CD4-positive, alpha-beta T cell treated with Interferon alpha-2 for 1 hour (primary cell): ENCODE results near the gene GJD4.

Experiments used
- DNase-seq, 2 donors: peaks; one replicate each; pipeline ENCODE4 v3.0.0-alpha.2; 2020 to 2022

The GJD4 gene

DNA sequence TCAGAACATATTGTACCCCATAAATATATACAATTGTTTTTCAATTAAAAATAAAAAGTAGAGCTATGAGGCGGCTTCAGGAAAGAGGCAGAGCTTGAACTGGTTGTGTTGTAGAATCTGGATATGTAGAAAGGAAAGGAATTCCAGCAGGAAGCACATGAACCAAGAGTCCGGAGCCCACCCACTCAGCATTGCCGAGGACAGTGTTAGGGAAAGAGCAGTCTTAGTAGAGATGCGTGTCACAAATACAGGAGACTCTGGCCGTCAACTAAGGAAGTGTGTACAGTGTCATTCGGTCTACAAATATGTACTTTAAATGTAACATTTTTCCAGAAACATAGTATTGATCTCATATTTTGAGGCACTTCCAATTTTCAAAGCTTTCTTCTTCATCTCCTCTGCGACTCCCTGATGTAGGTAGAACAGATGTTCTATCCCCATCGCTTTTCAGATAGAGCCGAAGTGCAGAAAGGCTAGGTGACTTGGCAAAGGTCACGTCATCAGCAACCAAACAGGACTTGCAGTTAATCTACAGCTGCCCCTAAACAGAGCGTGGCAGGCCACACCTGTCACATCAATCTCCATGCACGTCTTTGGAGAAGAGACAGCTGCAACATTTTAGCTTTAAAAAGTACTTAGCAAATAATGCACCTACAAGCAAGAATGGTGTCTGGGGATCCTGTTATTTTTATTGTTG lies 25.3 kb upstream of the GJD4 start:
- DNase-seq = no peak

DNA sequence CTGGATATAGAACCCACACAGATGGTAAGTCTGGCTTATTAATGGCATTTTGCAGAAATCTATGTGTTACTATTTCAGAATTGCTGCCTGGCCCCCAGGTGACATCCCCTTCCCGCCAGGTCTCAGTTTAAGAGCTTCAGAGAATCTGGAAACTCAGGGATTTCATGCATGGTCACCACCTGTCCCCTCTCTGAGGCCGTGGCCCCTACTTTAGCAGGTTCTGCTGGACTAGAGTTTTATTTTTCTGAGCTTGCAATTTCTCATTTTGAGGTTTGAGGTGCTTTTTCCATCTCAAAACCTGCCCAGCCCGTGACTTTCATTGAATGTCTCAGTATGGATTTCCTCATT lies 24.7 kb upstream of the GJD4 start:
- no peak for DNase-seq

DNA sequence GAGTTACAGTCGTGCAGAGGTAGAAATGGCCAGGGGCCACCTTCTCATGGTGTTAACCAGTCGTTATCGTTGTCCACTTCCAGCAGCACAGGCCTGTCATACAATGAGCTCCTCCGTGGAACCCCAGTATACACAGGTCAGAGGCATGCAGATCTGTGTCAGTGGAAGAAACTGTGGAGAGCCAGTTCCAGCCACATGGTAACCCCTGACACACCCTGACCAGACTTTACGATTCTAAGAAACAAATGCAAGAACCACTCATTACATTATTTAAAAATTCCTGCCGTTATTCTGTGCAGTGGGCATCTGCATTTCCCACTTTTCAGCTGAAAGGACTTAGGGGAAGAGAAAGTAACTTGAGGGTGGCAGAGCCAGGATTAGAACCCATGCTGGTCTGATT lies 23.5 kb upstream of the GJD4 start:
- DNase-seq = no peak

DNA sequence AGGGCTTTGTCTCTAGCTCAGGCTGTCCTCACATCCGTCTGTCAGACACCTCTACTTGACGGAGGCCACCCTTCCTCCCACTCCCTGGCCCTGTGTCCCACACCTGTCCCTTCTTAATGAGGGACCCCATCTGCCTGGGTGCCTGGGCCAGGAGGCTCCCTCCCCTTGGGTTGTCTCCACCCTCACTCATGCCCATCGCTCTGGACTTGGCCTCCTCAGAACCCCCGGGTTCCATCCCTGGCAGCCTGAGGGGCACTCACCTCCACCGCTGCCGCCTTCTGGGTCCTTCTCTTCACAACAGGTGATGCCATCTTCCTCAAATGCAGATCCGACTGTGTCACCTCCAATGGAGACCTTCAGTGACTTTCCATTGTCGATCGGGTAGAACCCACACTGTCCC lies 20.2 kb upstream of the GJD4 start:
- no peak for DNase-seq

DNA sequence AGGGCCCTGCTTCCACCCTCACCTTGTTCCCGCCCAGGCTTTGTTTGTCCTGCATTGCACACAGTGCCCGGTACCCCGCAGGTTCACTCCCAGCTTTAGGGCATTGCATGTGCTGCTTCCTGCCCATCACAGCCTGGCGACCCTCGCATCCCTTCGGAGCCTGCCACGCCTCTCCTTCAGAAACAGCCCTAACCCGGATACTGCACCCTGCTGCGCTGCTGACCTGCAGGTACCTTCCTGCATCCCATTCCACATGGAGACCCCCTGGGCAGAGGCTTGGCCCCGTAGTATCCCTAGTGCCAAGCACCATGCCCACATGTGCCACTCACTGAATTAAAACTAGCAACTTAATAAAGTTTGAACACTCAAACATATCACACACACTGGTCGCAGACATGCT lies 19.8 kb upstream of the GJD4 start:
- DNase-seq = no peak

DNA sequence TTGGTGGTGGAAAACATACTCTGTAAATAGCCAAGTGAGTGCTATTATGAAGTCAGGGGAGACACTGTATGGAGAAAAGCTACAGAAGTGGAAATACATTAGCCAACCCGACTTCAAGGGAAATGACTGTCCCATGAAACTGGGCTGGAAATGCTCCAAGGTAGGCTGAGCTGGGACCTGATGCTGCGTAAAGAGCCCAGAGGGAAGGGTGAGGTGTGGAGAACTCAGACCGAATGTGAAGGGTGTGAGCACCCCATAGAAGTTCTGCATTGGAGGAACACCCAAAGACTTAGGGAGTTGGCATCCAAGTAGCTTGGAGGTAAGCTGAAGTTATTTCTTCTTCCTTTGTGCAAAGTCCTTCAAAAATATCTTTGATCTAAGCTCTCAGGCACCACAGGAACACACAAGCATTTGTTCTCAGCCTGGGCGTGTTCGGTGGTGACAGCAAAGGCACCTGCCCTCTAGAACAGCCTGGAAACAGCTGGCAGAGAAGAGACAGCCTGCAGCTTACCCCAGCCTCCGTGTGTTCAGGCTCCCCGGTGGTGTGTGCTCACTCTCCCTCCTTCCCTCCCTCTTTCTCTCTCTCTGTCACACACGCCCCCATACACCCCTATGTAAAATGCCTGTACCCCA lies 19.1 kb upstream of the GJD4 start:
- DNase-seq = no peak

DNA sequence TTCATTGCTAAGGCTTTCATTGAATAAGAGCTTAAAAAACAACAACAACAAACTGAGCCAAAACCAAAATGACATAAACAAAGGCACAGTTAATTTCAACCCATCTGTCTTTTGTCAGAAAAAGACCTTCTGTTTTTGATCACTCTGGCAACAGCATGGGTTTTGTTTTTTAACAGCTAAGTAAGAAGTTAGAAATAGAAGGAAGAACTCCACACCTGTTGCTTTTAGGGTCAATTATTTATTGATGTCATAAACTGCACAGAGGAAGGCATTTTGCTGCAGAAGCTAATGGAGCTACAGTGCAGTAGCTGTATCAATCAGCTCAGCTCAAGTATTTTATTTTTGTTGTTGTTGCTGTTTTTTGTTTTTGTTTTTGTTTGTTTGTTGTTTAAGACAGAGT lies 16.3 kb upstream of the GJD4 start:
- DNase-seq = no peak

DNA sequence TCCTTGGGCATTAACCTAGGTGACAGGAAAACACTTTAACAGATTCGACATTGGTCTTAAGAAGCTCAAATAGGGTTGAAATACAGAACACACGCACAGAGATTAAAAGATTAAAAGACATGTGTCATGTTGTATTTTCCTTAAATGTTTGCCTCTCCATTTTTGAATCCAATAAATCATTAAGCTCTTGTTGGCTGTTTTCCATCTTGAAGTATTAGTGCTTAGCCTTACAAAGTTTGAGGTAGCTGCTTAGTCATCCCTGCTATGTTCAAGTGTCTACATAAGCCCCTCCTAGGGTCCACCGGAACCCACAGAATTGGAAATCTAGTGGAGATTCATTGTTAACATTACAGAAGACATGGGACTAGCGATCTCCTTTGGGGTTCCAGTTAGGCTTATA lies 12.7 kb upstream of the GJD4 start:
- no peak for DNase-seq

DNA sequence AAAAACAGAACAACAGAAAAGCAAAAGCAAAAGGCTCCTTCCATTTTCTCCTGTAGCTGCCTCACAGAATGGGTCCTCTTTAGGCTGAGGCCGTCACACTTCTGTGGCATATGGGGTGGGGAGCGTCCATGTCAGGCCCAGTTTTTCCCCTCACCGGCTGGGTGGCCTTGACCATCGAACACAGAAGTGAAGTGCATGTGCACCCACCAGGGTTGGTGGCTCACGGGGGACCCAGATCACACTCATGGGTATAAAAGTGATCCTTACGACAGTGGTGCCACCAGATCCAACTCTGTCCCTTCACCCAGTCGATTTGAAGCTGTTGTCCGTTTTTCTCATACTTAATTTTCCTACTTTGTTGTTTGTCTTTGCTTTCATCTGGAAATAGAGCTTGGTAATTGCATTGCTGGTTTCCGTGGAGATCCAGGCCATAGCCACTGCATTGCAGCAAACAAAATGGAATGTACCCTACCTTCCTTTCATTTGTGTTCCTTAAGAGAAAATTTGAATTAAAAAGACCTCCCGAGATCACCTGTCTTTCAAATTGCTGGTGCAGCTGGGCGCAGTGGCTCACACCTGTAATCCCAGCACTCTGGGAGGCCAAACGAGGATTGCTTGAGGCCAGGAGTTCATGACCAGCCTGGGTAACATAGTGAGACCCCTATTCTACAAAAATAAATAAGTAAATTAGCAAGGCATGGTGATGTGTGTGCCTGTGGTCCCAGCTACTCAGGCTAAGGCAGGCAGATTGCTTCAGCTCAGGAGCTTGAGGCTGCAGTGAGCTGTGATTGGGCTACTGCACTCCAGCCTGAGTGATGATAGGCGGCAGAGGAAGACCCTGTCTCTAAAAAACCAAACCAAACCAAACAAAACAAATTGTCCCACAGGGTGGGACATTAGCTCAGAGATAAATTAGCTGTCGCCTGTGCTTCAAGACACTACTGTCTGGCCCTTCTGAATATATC lies 10.7 kb upstream of the GJD4 start:
- DNase-seq = no peak

DNA sequence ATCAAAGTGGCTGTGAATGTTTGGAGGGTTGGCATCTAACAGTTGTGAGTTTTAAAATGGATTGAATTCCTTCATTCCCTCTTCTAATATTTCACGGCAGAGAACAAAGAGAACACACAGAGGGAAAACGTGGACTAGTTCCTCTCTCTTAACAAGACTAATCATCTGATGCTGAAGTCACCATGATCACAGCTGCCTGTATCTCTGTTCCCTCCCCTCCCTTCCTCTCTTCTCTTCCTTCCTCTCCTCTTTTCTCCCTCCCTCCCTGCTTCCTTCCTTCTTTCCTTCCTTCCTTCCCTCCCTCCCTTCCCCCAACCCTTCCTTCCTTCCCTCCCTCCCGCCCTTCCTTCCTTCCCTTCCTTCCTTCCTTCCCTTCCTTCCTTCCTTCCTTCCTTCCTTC lies 10.0 kb upstream of the GJD4 start:
- no peak for DNase-seq

DNA sequence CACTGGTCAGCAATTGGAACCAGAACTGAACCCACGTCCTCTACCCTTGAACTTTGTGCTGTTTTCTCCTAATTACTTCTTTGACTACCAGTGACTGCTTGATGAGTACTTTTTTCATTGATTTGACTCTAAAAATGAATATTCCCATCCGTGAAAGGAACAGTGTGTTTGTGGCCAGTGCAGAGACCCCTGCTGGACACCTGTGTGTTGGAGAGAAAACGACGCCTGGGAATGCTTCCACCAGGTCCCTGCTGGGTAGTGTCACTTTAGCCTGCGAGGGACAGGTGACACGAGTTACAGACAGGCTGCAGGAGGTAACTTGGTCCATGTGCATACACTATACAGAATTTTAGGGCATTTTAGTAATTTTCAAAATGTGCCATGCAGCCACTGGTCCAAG lies 6.8 kb upstream of the GJD4 start:
- DNase-seq = no peak

DNA sequence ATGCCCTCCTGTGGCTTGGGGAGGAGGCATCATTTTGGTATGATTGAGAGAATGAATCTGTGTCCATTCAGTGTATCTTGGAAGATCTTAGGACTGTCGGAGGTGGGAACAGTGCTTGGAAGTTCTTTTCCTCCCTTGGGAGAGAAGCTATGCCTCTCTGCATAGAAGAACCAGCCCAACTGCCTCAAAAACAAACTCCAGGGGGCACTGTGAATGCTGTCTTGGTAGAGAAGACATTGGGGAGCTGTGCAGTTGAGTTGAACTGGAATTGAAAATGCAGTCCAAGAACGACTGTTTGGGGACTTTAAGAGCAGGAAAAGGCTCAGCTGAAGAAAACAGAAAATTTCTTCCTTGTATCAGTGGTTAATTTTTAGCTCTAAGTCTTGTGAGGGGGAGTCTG lies 4.9 kb upstream of the GJD4 start:
- DNase-seq = no peak

DNA sequence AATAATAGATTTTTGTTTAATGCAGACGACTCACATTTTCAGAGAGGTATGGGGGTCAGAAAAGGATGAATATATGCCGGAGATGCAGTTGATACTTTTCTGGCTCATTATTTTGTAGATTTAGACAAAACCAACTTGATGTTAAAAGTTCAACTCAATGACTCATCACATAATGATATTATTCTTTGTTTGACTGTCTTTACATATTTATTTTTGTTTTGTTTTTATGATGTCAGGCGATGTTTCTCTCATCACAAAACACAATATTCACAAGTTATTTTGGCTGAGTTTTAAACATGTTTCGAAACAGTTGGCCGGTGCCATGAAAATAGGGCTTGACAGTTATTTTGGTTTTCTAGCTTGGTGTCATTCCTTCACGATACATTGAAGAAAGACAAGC lies 1.3 kb downstream of the GJD4 start:
- no peak for DNase-seq

DNA sequence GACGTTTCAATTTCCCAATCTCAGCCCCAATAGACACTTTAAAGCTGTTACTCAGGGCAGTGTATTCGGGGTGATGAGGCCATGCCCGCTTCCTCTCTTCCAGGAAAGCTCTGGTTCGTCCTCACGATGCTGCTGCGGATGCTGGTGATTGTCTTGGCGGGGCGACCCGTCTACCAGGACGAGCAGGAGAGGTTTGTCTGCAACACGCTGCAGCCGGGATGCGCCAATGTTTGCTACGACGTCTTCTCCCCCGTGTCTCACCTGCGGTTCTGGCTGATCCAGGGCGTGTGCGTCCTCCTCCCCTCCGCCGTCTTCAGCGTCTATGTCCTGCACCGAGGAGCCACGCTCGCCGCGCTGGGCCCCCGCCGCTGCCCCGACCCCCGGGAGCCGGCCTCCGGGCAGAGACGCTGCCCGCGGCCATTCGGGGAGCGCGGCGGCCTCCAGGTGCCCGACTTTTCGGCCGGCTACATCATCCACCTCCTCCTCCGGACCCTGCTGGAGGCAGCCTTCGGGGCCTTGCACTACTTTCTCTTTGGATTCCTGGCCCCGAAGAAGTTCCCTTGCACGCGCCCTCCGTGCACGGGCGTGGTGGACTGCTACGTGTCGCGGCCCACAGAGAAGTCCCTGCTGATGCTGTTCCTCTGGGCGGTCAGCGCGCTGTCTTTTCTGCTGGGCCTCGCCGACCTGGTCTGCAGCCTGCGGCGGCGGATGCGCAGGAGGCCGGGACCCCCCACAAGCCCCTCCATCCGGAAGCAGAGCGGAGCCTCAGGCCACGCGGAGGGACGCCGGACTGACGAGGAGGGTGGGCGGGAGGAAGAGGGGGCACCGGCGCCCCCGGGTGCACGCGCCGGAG lies 2.6 kb downstream of the GJD4 start:
- no peak for DNase-seq

DNA sequence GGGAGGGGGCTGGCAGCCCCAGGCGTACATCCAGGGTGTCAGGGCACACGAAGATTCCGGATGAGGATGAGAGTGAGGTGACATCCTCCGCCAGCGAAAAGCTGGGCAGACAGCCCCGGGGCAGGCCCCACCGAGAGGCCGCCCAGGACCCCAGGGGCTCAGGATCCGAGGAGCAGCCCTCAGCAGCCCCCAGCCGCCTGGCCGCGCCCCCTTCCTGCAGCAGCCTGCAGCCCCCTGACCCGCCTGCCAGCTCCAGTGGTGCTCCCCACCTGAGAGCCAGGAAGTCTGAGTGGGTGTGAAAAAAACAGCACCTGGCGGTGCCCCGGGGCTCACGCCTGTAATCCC lies 3.2 kb downstream of the GJD4 start:
- DNase-seq = no peak

DNA sequence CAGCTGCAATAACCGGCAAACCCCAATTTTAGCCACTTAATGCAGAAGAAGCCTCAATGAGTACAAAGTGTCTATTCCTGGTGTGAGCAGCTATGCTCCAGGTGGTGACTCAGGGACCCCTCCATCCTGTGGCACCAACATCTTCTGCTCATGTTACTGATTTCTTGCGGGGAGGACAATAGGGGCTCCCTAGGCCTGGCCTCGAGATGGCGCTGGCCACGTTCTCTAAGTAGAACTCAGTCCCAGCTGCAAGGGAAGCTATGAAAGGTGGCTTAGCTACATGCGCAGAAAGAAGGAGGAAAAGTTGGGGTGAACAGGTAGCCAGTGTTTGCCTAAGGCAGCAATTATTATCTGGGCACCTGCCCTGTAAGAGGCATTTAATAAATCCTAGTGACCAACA lies 6.6 kb downstream of the GJD4 start:
- DNase-seq = no peak

DNA sequence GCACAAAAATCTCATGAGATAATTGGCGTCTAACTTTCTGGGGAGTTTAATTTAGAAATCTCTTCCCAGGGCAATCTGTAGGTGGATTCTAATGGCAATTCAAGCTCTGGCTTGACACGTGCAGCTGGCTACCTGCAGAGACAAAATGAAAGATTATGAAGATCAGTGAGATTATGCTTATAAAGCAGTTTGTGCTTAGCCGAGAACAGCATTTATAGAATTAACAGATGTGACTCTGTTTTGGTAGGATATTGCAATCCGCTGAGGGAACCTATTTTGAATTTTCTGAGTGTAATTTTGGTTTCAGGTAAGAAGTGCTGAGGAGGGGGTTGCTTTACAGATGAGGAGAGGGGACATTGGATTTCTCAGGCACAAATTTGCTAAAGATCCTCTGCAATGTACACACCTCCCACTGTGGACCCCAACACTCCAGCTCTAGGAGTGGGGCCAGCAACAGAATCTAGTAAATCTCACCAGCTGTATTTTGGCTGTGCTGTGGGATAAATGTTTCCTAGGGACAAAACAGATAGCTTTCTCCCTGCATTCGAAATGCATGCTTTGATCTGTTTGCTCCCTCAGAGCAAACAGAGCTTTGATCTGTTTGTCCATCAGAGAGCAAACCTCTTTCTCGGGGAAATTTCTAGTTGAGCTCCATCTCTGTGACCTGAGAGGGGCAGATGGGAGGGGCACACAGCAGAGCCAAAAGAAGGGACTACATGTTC lies 7.4 kb downstream of the GJD4 start:
- no peak for DNase-seq

DNA sequence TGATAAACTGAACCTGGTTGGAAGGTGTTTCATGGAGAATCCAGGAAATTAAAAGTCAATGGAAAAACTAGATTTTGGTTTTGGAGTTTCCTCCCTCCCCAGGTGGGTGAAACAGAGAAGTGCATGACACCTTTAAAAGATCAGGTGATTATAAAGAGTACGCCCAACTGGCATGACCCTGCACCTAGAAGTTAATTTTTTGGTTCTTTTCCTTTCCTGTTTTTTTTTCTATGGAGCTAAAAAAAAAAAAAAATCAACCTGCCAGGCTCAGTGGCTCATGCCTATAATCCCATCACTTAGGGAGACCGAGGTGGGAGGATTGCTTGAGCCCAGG lies 7.9 kb downstream of the GJD4 start:
- no peak for DNase-seq

DNA sequence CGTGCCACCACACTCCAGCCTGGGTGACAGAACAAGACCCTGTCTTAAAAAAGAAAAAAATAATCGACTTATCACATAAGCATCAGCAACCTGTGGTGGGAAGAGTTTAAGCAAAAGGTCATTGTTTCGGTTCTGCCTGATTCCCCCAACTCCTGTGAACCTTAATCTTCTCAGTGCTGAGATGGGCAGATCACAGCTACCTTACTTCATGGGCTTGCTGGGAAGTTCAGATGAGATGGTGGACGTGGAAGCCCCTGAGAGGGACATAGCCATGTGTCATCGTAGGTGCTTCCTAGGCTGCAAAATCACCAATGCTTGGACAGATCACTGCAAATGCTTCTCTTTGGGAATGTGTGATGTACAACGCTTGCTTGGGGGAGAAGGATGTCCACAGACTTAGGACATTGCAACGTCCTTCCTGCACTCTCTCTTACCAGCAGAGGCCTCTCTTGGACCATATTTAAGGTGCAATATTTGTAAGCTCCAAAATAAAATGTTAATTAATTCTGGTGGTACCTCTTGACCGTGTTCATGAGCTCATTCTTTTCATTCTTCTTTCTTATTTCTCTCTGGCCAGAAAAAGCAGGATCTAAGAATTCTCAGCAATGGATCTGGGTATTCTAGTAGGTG lies 8.6 kb downstream of the GJD4 start:
- DNase-seq = no peak

DNA sequence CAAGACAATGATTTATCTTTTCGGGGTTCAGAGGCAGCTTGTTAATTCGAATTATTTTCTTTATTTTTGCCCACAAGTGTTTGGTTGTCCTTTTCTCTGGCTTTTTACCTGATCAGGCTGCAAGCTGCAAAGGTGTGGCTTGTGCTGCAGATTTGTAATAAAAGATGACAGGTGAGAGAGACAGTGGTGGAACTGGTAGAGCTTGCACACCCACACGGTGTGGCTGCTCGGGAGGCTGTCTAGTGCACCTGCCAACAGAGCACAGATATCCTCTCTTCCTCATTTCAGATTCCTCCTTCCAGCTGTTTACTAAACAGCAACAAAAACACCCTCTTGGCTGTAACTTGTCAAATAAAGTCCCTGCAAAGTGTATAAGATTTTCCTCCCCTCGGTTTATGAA lies 9.2 kb downstream of the GJD4 start:
- no peak for DNase-seq

DNA sequence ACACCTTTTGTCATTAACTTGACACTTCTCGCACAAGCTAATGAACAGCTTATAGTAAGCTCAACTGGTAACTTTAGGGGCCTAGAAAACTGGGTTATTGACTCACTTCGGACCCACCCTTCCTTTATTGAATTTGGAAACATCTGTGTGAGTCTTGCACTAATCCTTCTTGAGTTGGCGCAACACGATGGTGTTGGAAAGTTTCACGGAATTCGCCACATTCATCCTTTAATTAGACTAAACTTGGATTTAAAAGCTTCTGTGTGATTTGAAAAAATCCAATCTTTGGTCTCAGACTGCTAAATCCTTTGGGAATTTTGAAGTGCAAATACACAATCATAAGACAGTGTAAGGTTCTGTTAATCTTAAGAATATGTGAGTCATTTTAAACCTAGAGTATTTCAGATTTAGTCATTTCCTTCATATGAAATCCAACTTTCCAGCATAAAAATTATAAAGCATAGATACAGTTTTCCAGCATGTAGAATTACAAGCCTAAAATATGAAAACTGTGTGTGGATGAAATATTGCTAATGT lies 21.9 kb downstream of the GJD4 start:
- DNase-seq = no peak

DNA sequence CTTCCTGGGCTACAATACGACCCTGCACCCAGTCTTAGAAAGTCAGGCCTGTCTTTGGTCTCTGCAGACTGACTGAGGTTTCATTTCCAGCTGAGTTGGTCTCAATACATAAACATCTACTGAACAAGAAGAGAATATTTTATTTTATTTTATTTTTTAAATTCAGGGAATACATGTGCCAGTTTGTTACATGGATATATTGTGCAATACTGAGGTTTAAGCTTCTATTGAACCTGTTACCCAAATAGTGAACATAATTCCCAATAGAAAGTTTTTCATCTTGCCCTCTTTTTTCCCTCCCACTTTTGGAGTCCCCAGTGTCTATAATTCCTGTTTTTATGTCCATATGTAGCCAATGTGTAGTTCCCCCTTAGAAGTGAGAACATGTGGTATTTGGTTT lies 26.3 kb downstream of the GJD4 start:
- no peak for DNase-seq
